ENCODE data around the gene TRAIP.
"Not testable (repeated sequence)": the region's sequence is repeated elsewhere in the genome, so short reads cannot be mapped to it uniquely, and the experiment has no call there.

Gene TRAIP

DNA sequence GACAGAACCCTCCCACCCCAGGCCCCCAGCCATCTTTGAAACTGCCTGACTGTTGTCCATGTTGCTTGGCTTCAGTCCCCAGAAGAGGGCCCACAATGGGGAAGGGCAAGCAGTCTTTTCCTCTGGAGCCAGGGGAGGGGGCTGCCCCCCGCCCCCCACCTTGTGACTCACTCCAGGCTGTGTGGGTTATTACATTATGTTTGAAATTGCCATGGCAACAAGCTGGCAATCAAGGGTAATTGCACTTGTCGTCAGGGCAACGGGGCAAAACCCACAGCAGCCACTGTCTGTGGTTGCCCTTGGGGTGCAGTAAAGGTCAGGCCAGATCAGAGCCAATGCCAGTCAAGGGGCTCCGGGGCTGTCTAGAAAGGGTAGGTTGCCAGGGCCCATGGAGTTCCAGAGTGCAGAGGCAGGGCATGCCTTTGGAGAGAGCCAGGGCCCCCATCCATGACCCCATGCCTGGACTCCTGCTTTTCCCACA is 16.5 kb upstream of the TRAIP start:
- no peak for DNase-seq

DNA sequence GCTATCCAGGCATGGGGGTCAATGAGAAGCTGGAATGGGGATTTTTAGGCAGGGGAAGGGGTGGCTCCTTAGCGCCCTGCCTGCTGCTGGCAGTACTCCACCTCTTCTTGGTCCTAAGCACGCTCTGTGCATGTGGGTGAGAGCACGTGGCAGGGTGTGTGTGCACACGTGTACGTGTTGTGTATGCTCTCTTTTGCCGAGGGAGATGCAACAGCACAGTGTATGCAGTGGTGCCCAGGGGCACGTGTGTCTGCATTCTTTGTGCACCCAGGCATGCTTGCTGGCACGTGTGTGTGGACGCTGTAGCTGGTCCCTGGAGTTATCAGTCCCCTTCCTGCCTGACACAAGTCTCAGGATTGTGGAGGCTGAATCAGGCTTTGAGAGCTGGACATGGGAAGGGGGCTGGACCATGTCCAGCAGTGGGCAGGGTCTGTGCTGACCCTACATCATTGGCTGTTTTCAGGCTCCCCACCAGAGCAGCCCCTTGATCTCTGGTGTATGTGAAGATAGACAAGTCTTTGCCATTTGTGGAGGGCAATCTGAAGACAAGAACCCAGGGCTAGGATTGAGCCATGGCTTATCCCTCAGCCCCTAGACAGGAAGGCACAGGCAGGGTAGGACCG is 15.3 kb upstream of the TRAIP start:
- no peak for DNase-seq

DNA sequence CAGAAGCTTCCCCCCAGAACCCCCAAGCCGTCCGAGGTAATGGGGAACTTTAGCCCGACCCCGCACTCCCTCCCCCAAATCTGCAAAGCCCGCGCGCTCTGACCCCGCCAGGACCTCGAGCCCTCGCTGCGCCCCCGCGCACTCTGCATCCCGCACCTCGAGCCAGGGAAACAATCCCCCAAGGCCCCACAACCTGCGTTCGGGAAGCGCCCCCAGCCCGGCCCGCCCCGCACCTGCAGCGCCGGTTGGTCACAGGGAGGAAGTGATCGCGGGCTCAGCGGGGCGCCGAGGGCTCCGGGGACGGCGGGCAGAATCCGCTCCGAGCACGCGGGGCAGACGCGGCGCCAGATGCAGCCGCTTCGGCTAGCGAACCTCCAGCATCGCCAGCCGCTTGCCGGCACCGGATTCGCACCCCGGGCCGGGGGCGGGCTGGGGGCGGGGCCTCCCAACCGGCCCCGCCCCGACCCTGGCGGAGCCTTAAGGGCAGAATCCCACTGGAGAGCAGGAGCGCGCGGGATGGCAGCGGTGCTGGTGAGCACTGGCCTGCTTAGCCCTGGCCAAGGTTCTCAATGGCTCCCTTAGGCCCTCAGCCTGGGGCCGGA is 13.3 kb upstream of the TRAIP start, which contains the start of gene CAMKV:
CAMKV (minus strand) TSS at position 382 of the 602 bp plus-strand sequence. CDS start 7,518 bp downstream, outside the sequence.
- no peak for DNase-seq

DNA sequence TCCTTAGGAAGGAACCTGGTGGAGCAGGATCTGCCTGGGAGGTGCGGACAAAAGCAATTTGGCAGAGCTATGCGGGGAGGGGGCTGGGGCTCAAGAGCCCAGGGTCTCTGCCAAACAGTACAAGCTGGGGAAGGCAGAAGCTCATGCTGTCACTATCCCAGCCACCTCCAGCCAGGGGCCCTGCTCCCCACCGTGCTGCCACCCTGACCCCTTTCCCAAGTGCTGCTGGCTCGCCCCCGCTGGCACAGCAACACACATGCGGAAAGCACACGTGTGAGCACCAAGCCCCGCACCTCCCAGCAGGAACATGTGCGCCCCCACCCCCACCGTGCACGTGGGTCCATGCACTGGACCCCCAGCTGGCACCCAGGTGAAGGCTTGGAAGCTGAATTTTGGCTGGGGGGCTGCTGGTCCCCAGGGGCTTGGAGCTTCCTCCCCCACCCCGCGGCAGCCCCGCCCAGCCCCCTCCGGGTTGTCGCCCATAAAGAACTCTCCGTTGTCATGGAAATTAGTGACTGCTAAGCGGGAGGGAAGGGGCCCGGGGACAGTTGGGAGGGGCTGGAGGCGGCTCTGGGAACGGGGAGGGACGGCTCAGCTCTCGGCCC is 12.6 kb upstream of the TRAIP start:
- DNase-seq: no peak

DNA sequence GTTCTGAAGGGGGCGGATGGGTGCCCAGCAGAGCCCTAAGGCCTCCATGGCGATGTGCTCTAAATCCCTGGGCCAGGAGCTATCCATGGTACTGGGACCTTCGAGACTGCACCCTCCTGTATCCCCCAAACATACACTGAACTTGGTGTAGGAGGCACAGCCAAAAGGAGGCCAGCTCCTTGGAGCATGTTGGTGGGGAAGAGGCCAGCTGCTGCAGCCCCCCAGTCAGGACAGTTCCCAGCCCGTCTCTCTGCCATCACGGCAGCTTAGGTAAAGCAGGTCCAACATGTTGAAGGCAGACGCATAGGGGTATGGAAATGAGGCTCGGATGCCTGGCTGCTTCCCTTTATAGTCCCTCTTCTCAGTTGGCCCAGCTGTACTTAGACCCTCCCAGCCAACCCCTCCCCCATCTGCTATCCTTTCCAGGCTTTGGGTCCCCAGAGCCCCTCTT is 11.5 kb upstream of the TRAIP start:
- DNase-seq: no peak

DNA sequence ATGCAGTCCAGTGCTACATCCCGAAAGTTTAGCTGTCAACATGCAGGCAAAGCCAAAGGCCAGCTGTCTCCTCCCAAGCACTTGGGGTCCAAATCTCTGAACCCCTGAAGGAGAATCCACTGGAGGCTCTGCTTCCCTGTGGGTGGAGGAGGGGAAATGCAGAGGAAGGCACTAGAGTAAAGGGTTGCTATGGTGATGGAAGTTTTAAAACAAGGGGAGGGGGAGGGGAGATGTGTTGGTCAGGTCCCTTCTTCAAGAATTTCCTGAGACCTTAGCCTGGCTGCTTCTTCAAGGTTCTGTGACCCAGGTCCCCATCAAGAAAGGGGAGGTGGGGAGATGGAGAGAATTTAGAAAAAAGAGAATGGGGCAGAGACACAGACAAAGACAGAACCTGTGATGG is 11.0 kb upstream of the TRAIP start:
- DNase-seq: no peak

DNA sequence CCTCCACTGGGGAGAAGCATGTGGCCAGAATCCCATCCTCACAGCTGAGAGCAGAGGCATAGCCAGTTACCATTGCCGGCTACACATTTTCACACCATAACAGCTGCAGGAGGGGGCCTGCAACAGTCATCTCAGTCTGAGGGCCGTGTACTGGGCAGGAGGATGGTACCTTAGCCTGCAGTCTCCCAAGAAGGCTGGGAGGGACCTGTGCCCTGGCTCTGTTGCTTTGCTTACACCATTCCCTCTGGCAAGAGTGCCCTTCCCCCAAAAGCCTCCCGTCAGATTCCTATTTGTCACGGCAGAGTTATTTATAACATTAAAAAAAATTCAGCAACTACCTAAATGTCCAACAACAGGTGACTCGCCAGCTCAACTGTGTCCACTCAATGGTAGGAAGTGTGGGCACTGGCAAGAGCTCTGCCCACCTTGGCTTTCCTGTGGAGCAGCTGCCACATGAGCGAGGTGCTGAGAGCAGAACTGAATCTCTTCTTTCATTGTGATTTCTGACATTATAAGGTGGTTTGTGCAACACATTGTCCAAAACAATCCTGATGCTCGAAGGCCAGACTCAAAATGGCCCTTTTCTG is 8.9 kb upstream of the TRAIP start:
- no peak for DNase-seq

DNA sequence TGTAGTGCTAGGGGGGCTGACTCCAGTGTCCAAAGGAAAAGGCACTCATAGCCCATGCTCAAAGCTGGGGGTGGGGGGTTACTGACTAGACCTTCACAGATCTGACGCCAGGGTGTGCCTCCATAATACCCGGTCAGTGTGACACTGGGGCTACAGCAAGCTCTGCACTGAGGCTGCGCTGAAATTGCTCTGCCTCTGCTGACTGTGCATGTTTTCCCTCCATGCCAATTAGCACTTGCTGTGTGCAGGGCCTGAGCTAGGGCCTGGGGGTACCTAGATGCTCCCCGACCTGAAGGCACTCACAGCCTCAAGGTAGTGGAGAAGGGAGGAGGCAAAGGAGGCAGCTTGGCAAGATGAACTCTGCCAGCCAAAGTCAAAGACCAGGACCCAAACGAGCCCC is 8.1 kb upstream of the TRAIP start:
- no peak for DNase-seq

DNA sequence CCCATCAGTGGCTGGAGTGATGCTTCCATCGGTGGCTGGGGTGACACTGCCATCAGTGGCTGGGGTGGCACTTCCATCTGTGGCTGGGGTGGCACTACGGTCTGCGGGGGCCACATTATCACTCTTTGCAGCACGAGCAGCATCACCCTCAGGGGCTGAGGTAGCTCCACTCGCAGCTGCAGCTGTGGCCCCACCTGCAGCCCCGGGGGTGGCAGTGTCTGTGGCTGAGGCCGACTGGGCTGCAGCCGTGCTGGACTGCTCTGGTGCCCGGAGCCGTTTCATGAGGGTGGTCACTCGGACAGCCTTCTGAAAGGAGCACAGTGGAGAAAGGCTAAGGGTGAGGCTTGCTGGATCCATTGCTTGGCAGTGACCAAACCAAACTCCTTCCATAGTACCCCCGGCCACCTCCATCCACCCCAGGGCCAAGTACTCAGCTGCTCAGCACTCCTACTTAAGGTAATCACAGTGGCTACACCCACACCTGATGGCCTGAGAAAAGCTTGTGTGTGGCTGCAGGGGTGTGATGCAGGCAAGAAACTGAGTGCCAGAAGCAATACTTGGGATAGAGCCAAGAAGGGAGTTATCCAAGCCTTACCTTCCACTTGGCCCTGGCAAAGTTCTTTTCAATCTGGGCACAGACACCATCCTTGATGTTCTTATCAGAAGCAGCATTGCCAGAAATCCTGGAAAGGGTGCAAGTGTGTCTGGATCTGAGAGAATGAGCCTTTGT is 3.4 kb upstream of the TRAIP start:
- DNase-seq: no peak

DNA sequence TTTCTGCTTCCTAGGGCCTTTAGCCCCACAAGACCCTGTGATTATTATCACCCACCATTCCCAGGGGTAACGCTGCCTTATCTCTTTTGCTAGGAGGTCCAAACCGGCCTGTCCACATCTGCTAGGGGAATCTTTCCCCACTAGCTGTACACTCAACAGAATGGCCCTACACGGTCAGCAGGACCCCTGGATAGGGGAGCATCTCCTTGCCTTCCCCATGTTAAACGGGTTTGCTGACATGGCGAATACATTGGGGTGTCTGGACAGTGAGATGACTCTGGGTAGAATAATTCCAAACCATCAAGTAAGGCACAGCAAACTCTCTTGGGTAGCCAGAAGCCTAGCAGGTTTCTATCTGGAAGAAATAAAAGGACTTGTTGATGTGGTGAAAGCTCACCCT is 702 bp downstream of the TRAIP start:
- DNase-seq: no peak

DNA sequence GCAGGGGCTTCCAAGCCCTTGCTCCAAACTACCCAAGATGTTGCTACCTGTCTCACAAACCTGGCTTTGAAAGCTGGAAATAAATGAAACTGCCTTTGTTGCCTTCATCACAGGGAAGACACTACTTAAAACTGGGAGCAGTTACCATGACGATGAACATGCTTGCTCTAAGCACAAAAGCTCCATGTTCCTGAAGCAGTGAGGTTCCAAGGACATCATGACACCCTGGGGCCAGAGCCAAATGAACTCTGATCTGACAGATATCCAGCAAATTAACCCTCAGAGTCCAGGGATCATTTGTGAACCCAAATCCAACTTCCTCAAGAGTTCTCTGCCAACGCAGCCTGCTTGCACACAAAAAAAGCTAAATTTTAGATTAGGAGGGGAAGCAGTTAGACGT is 10.7 kb downstream of the TRAIP start:
- DNase-seq: no peak

DNA sequence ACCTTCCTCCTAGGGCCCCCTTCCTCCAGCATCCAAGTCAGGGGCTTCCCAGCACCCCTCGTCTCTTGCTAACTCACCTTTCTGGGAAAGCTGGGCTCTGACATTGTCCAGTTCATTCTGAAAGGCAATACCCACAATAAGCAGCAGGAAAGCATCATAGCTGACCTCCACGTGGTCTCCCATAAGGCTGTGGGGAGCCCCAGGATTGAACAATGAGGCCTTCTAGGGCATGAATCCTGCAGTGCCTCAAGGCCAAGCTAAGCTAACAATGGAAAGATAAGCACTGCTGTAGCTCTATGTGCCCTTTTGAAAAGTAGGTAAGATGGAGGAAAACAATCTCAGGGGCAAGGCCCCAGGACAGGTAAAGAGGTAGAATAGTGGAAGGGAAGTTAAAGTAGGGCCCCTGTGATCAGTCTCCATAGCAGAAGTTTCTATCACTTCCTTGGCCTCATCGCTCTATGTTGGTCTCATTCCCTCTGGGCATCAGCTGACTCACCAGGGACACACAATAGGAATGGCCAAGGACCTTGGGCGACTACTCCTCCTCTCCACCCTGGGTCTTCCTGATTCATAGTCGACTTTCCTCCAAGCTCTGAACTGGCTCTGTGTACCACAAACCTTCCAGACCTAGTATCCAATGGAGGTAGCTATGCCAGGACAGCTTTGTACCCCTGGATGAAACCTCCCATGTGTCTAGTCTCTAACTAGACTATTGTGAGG is 11.7 kb downstream of the TRAIP start:
- no peak for DNase-seq

DNA sequence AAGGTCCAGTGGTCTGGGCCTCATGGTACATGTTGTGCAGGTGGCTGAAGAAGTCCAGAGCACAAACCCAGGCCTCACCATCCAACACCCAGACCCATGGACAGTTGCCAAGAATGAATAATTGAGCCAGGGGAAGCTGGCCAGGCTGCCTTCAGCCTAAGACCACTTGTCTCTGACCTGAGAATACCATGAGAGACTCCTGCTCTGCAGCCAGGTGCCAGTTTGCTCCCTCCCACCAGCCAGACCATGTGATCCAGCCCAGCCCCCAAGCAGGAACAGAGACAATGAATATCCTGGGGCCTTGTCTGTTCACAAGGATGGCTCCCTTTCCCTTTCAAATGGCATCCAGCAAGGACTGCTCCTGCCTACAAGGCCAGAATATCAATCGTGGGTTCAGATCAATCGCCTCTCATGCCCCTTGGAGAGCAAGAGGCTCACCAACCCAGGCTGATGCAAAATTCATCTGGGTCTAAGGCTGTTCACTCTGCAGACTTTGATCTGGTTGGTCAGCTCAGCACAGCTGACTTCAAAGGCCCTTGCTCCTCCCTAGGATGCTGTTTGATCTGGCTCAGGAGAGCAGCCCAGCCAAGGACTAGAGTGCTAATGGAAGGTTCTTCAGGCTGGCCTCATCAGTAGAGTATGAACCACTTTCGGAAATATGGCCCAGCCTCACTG is 13.4 kb downstream of the TRAIP start:
- no peak for DNase-seq

DNA sequence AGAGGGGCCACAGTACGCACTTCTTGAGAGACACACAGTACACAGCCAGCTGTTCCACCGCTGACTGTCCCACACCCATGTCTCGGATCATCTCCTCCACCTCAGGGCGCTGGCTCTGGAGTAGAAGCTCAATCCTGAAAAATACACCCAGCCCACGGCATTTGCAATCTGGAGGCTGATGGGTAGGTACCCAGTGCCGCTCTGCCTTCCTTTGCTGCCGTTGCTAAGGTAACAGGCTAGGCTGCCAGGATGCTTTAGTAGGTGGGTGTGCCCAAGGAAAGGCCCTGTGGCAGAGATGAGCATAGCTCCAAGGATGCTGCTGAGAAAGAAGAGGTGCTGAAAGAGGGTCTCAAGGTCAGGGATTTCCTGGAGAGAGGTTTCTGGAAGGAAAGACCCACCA is 14.6 kb downstream of the TRAIP start:
- no peak for DNase-seq

DNA sequence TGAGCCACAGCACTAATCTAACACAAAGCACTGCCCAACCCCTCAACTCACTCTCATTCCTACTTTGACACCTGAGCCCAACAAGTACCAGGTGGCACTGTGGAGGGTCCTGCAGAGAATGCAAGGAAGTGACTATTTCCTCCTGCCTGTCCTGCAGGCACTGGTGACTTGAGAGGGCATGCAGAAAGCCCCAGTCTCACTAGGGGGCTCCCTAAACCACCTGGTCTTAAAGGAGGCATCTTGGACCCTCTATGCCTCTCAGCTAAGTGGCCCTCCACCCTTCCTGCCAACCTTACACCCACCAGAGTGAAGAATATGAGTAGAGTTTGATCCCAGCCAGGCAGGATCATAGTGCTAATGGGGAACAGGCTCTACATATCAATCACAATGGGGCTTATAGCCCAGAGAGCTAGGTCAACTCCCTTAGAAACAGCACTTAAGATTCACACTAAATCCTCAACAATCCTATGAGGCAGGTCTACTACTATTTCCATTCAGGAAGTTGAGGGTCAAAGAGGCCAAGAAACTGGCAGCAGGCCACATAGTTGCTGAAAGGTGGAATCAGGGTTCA is 15.2 kb downstream of the TRAIP start:
- DNase-seq: no peak

DNA sequence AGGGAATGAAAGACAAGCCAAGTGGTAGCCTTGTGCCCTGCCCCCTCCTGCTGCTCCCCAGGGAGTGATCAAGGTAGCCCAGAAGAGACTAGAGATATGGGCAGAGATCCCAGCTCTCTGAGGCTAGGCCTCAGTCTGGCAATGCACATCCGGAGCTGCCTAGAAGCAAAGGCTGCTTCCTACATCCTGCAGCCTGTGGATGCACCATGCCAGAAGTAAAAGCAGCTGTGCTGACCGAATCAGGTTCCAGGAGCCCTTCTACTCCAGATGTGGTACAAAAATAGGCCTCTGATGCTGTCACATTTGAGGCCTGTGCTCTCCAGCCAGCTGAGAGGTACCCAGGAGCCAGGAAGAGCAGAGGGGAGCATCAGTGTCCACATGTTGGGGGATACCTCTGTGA is 16.0 kb downstream of the TRAIP start:
- no peak for DNase-seq

DNA sequence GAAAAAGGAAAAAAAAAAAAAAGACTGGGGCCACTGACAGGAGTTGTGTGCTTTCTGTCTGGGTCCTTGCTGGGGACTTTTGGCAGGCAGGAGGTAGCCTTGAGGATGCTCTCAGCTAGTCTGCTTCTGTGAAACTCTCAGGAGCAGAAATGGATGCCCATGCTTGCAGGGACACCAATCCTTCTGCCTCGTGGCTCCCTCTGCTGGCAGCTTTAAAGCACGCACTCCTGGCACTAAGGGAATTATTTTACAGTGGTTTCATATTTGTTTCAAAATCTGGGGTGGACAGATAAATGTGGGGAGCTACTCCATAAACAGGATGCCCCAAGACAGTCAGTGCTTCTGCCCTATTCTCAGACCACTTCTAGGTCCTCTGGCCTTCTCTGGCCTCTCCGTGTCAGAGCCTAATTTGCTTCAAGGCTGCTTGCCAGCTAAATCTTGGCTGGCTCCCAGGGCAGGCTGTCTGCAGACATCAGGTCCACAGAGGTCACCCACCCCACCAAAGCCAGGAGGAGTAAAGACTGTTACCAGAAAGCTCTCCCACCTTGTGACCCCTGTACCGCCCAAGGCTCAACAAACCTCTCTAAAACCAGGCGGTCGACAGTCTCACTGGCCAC is 17.1 kb downstream of the TRAIP start:
- DNase-seq: no peak

DNA sequence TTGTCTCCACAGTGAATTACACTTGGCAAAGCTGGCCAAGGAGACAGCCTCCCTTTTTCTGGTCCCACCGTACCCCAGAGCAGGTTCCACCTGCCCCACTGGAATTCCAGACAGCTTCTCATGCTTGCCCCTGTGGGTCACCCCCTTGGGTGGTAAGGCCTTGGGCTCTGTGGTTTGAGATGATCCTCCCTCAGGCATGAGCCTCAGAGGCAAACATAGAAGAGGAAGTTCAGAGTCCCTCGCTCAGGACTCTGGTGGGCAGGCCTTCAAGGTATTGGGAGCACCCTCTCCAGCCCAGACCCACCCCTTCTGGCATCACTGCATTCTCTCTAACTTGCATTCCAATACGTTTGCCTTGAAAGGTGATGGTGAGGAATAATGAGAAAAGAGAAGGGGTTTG is 25.0 kb downstream of the TRAIP start:
- DNase-seq: no peak

DNA sequence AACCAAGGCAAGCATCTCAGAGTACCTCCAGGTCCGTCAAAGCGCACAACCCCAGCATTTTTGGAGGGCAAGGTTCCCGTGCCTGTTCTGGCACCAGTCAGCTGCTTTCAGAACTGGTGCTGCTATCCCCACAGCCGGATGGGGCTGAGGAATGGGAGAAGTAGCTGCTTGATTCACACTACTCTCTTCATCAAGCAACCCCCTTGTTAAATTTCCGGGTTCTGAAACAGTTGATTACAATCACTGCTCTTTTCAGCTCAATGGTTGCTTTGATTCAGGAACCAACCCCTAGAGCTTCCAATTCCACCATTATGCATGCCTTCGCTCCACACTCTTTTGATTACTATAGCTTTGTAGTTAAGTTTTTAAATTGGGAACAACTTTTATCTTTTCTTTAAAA is 30.3 kb downstream of the TRAIP start:
- no peak for DNase-seq

DNA sequence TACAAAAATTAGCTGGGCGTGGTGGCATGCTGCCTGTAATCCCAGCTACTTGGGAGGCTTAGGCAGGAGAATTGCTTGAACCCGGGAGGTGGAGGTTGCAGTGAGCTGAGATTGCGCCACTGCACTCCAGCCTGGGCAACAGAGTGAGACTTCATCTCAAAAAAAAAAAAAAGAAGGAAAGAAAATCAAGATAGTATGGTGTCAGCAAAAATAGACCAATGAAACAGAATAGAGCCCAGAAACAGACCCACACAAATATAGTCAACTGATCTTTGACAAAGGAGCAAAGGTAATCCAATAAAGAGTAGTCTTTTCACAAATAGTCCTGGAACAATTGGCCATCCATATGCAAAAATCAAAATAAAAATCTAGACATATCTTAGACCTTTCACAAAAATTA is 33.2 kb downstream of the TRAIP start:
- DNase-seq: not testable (repeated sequence)

DNA sequence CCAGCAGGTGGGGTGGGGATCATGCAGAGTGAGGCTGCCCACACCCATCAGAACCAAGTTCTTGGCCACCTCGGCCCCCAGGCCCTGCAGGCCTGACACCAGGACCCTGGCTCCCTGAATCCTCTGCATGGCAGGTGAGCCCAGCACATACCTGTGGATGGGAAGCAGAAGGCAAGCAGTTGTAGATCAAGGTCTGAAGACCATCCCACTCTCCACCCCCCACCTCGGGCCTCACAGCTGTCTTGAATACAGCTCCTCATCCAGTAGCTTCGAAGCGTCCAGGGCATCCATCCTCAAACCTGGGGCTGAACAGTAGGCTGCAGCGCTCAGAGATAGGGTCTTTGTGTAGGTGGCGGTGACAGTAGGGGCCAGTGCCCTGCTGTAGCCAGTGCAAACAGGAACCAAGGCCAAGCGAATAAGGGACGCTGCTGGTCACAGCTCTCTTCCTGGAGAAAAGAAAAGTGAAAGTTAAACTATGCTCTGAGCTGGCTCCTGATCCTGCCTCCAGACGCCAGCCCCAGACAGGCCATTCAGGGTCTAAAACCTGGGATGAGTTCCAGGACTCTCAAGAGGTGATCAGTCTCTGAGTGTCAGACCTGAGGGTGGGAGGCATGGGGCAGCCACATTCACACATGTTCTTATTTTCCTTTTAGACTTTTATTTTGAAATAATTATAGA is 42.7 kb downstream of the TRAIP start, which contains the start of gene UBA7:
UBA7 (minus strand) TSS at position 457 of the 678 bp plus-strand sequence; CDS start at position 291, 166 bp downstream.
- DNase-seq: no peak
